Stimulated activated CD8-positive, alpha-beta memory T cell treated with anti-CD3 and anti-CD28 coated beads, Interleukin-7, amount 100 ng/mL, for 4 hours (primary cell): ENCODE measurements around the gene GCSAM.

Experiments used
- DNase-seq, 2 donors: peaks; one replicate each; pipeline ENCODE4 v3.0.0-alpha.2; 2020; ENCODE audit warnings: low read depth in 2 of 2

GCSAM gene

GRCh38 chr3:112132975-112133448 is at the start of gene GCSAM:
Gene GCSAM (minus strand): TSS chr3:112133248. CDS start chr3:112133120, 128 bp downstream.
- peak; percentile 46 to 51 for DNase-seq

GRCh38 chr3:112175646-112176045 is 42.6 kb upstream of the GCSAM start:
- no peak for DNase-seq

GRCh38 chr3:112175037-112175436 is 42.0 kb upstream of the GCSAM start:
- DNase-seq, result no peak

- DNase-seq, result no peak
Measured at GRCh38 chr3:112171144-112171543, 38.1 kb upstream of the GCSAM start.

- no peak for DNase-seq
Measured at GRCh38 chr3:112170046-112170445, 37.0 kb upstream of the GCSAM start.

- no peak for DNase-seq
Measured at GRCh38 chr3:112167758-112168157, 34.7 kb upstream of the GCSAM start.

GRCh38 chr3:112149136-112149535 is 16.1 kb upstream of the GCSAM start:
- DNase-seq, result no peak

GRCh38 chr3:112143689-112144088 is 10.6 kb upstream of the GCSAM start:
- no peak for DNase-seq

- DNase-seq, result no peak
Measured at GRCh38 chr3:112143251-112143650, 10.2 kb upstream of the GCSAM start.

- DNase-seq, result no peak
Measured at GRCh38 chr3:112141293-112141692, 8.2 kb upstream of the GCSAM start.

- no peak for DNase-seq
Measured at GRCh38 chr3:112140584-112140983, 7.5 kb upstream of the GCSAM start.

- no peak for DNase-seq
Measured at GRCh38 chr3:112138219-112138969, 5.3 kb upstream of the GCSAM start.

- DNase-seq, result no peak
Measured at GRCh38 chr3:112137781-112138180, 4.7 kb upstream of the GCSAM start.

GRCh38 chr3:112136959-112137693 is 4.1 kb upstream of the GCSAM start:
- DNase-seq, result no peak

- no peak for DNase-seq
Measured at GRCh38 chr3:112136046-112136445, 3.0 kb upstream of the GCSAM start.

- no peak for DNase-seq
Measured at GRCh38 chr3:112134335-112135124, 1.5 kb upstream of the GCSAM start.

GRCh38 chr3:112133626-112134334 is 732 bp upstream of the GCSAM start:
- DNase-seq, result no peak

- no peak for DNase-seq
Measured at GRCh38 chr3:112132554-112132953, 494 bp downstream of the GCSAM start.

GRCh38 chr3:112132088-112132487 is 960 bp downstream of the GCSAM start:
- no peak for DNase-seq

GRCh38 chr3:112131111-112131510 is 1.9 kb downstream of the GCSAM start:
- no peak for DNase-seq

GRCh38 chr3:112130638-112130993 is 2.4 kb downstream of the GCSAM start:
- no peak for DNase-seq
